Fibroblast of villous mesenchyme (primary cell): ENCODE results near the gene CCDC71L. TPM values are rescaled to one million over a fixed set of nuclear protein-coding genes. Genes with fewer than 3 reads are reported as not detected.
"Not testable (repeated sequence)": the region's sequence is repeated elsewhere in the genome, so short reads cannot be mapped to it uniquely, and the experiment has no call there.

ENCODE experiments used
- DNase-seq: peaks from one replicate; pipeline ENCODE4 v3.0.0-alpha.2; 2010; ENCODE audit warnings: low read depth
- H3K4me3 ChIP-seq: 2 replicates; pipeline ENCODE4 v1.5.1; 2011; ENCODE audit warnings: low read depth, mild to moderate bottlenecking, low read length
- total RNA-seq: library from RNA; depleted of rRNA; stranded (reverse); fragments of >200 nt; gene quantifications from 2 replicates; pipeline ENCODE4 v1.2.3, GENCODE V29; 2012
- TF ChIP-seq, protein P1 (sequence below): IDR thresholded peaks from 2 replicates; pipeline ENCODE4 v1.5.1; 2012; ENCODE audit warnings: low read depth, mild to moderate bottlenecking, low read length; ENCODE audit not compliant: insufficient read depth

The CCDC71L gene
- total RNA-seq, 1 donor, result 58.7 TPM

- TF ChIP-seq, protein P1, sequence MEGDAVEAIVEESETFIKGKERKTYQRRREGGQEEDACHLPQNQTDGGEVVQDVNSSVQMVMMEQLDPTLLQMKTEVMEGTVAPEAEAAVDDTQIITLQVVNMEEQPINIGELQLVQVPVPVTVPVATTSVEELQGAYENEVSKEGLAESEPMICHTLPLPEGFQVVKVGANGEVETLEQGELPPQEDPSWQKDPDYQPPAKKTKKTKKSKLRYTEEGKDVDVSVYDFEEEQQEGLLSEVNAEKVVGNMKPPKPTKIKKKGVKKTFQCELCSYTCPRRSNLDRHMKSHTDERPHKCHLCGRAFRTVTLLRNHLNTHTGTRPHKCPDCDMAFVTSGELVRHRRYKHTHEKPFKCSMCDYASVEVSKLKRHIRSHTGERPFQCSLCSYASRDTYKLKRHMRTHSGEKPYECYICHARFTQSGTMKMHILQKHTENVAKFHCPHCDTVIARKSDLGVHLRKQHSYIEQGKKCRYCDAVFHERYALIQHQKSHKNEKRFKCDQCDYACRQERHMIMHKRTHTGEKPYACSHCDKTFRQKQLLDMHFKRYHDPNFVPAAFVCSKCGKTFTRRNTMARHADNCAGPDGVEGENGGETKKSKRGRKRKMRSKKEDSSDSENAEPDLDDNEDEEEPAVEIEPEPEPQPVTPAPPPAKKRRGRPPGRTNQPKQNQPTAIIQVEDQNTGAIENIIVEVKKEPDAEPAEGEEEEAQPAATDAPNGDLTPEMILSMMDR, result no peak
- H3K4me3 ChIP-seq, result no peak overlapping the region
- peak; percentile 69 for DNase-seq
Measured at GRCh38 chr7:106681815-106682495, 21.0 kb upstream of the CCDC71L start.

DNA sequence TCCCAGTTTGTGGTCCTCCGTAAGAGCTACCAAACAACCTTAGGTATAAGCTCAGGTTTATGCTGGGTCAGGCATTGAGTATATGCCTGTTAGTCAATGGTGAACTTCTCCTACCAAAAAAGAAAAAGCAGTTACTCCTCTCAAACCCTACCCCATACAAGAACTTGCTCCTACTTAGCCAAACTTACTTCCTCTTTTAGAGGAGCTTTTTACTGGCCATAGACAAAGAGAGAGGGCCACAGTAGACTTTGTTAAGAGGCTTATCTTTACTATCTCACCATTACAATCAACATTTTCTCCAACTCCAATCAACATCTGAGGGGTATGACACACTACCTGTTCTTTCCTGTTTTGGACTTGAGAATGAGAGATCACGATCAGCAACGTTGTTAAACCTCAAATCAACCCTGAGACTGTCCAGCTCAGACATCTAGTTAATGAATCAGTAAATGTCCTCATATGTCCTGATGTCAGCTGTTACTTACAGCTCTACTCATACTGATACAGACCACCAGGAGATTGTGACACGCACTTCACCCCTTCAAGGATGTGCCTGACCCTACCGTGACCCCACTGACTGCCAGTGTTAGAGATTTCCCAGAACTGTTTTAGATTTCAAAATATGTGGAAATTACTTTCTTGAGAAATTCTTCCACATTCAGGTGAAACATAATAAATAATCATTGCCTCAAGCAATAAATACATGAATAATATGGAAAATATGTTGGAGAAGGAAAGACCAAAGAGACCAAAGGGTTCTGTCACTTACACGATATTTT is 18.4 kb upstream of the CCDC71L start:
- TF ChIP-seq, protein P1, result no peak
- DNase-seq, result peak; percentile 84
- no peak overlapping the region for H3K4me3 ChIP-seq

GRCh38 chr7:106678795-106679152 is 17.8 kb upstream of the CCDC71L start:
- TF ChIP-seq, protein P1, result no peak
- H3K4me3 ChIP-seq, result no peak overlapping the region
- DNase-seq, result no peak

- DNase-seq, H3K4me3 ChIP-seq: not testable (repeated sequence)
Measured at GRCh38 chr7:106676506-106676905, 15.5 kb upstream of the CCDC71L start.

GRCh38 chr7:106673688-106674087 is 12.7 kb upstream of the CCDC71L start:
- not testable (repeated sequence) for H3K4me3 ChIP-seq, DNase-seq

- H3K4me3 ChIP-seq, DNase-seq: not testable (repeated sequence)
Measured at GRCh38 chr7:106671930-106672329, 11.0 kb upstream of the CCDC71L start.

DNA sequence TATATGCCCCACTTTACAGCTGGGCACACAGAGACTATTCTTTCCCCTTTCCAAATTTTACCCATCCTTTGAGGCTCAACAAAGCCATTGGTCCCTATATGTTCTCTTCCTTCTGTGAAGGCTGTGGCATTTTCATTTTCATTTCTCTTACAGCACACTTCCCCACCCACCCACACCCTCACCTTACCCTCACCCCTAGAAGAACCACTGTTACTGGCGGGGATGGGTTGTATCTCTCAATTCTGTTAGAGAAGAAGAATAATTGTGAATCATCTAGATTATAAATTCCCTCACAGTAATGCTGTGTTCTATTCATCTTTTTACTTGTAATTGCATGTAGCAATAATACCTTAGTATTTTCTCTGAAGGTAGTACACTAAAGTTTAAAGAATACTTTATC is 10.2 kb upstream of the CCDC71L start:
- no peak overlapping the region for H3K4me3 ChIP-seq
- DNase-seq, result no peak
- TF ChIP-seq, protein P1, result no peak

DNA sequence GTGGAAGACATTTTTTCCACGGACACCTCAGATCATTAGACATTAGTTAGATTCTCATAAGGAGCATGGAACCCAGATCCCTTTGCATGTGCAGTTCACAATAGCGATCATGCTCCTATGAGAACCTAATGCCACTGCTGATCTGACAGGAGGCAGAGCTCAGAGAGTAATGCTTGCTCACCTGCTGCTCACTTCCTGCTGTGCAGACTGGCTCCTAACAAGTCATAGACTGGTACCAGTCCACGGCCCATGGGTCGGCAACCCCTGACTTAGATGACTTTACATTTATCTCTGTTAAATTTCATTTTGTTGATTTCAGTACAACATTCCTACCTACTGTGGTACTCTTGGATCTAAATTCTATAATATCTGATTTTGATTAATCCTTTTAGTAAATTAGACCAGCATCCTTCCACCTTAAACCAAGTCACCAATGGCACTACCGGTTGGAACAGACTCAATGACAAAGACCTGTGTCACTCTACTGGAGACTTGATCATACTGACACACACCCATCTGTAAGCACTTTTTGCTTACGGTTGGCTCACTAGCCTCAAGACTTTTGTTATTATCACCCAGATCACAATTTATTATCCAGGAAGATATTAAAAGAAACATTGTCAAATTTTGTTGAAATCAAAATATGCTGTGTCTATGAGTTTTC is 8.0 kb upstream of the CCDC71L start:
- TF ChIP-seq, protein P1, result no peak
- no peak overlapping the region for H3K4me3 ChIP-seq
- DNase-seq, result no peak
